C4-2B (cell line): ENCODE measurements around the gene DHCR7.

Experiments
- ZFX ChIP-seq: fragments of 450-650 bp; IDR thresholded peaks from 2 replicates; pipeline ENCODE4 v1.6.1; 2017
- TF ChIP-seq, protein P1 (sequence below): fragments of 450-650 bp; conservative IDR thresholded peaks from 2 replicates; pipeline ENCODE4 v1.5.1; 2017; ENCODE audit warnings: mild to moderate bottlenecking

- TF ChIP-seq, protein P1, sequence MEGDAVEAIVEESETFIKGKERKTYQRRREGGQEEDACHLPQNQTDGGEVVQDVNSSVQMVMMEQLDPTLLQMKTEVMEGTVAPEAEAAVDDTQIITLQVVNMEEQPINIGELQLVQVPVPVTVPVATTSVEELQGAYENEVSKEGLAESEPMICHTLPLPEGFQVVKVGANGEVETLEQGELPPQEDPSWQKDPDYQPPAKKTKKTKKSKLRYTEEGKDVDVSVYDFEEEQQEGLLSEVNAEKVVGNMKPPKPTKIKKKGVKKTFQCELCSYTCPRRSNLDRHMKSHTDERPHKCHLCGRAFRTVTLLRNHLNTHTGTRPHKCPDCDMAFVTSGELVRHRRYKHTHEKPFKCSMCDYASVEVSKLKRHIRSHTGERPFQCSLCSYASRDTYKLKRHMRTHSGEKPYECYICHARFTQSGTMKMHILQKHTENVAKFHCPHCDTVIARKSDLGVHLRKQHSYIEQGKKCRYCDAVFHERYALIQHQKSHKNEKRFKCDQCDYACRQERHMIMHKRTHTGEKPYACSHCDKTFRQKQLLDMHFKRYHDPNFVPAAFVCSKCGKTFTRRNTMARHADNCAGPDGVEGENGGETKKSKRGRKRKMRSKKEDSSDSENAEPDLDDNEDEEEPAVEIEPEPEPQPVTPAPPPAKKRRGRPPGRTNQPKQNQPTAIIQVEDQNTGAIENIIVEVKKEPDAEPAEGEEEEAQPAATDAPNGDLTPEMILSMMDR = no peak
- no peak for TF ChIP-seq ZFX
Observed at GRCh38 chr11:71406681-71407080, 41.5 kb downstream of the DHCR7 start.
